GM12892 (cell line): ENCODE data around the gene CCDC85C.

ENCODE experiments used
- POLR2A ChIP-seq: IDR thresholded peaks from 2 replicates; pipeline ENCODE4 v1.6.1; 2011; ENCODE audit warnings: low read depth, low read length, control low read depth
- TAF1 ChIP-seq: IDR thresholded peaks from 2 replicates; pipeline ENCODE4 v1.6.1; 2011; ENCODE audit warnings: low read depth, mild to moderate bottlenecking, control low read depth, low read length, borderline replicate concordance

DNA sequence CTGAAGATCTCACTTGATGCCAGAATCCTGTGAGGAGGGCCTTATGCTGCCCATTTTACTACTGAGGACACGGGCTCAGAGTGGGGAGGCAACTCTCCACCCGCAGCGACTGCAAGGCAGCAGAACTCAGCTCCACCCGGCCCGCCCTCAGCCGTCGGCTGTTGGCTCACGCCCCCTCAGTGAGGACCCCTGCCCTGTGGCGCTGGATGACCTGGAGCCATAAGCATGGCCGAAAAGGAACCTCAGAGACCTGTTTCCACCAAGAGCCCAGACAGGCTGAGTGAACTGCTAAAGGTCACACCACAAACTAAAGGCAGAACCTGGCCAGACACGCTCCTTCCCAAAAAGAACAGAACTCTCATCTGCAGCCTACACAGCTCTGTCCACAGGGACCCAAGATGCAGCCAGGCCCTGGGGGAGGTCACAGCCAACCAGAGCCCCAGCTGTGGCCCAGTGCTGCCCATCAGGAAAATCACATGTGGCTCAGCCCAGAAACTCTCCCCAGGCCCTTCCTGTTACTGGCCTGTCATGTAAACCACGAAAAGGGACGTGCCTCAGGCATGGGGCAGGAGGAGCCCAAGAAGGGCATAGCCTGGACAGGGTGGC, 90.0 kb downstream of the CCDC85C start:
- no peak for TF ChIP-seq POLR2A
- no peak for TF ChIP-seq TAF1
